H1 (cell line): ENCODE data around the gene SPEF2. TPM values are rescaled to one million over a fixed set of nuclear protein-coding genes. Genes with fewer than 3 reads are reported as not detected.

Experiments
- CTCF ChIA-PET: fragments of 300-600 bp; sonication (Branson Sonifier 250); formaldehyde crosslinking; loops from one replicate; lab custom pipeline; 2021; ENCODE audit not compliant: partially characterized antibody; lab: Charles Lee
- POLR2A ChIA-PET: fragments of 300-600 bp; sonication (Branson Sonifier 250); formaldehyde crosslinking; loops from one replicate; lab custom pipeline; 2021; ENCODE audit warnings: inconsistent platforms; ENCODE audit not compliant: partially characterized antibody; lab: Charles Lee
- DNase-seq, 2 experiments: peaks; one replicate each; pipeline versions ENCODE4 v3.0.0 to v3.0.0-alpha.2; 2010 to 2022; ENCODE audit warnings: low spot score in 2 of 2, low read depth in 1 of 2, mixed read lengths in 1 of 2
- FAIRE-seq: peaks from 2 replicates; lab custom pipeline; 2011; peaks lifted over from hg19 to GRCh38; lab: Jason Lieb, UNC
- H2AFZ ChIP-seq: 2 replicates; pipeline ENCODE4 v1.8.1; 2012; ENCODE audit warnings: low read length, inconsistent platforms
- H2AK5ac ChIP-seq: 2 replicates; pipeline ENCODE4 v1.6.1; 2013; ENCODE audit warnings: low read depth, low read length
- H2BK120ac ChIP-seq: replicated peaks from 2 replicates; pipeline ENCODE3; 2013; ENCODE audit warnings: low read depth, low read length, inconsistent platforms
- H2BK12ac ChIP-seq: 2 replicates; pipeline ENCODE4 v1.6.1; 2013; ENCODE audit warnings: low read depth, low read length
- H2BK15ac ChIP-seq: 2 replicates; pipeline ENCODE4 v1.6.1; 2013; ENCODE audit warnings: low read length
- H2BK20ac ChIP-seq: 2 replicates; pipeline ENCODE4 v1.6.1; 2013; ENCODE audit warnings: low read length
- H2BK5ac ChIP-seq: 2 replicates; pipeline ENCODE4 v1.6.1; 2013; ENCODE audit warnings: low read depth, low read length
- H3K14ac ChIP-seq: 2 replicates; pipeline ENCODE4 v1.6.1; 2013; ENCODE audit warnings: inconsistent platforms; ENCODE audit not compliant: insufficient read length
- H3K18ac ChIP-seq: 2 replicates; pipeline ENCODE4 v1.6.1; 2013; ENCODE audit warnings: low read length; ENCODE audit errors: extremely low read depth
- H3K23ac ChIP-seq: 2 replicates; pipeline ENCODE4 v1.6.1; 2013; ENCODE audit warnings: inconsistent platforms; ENCODE audit not compliant: insufficient read length
- H3K23me2 ChIP-seq: 2 replicates; pipeline ENCODE4 v1.6.1; 2013; ENCODE audit warnings: low read depth, low read length
- H3K27ac ChIP-seq: 2 replicates; pipeline ENCODE4 v1.6.1; 2011; ENCODE audit warnings: low read depth, low read length, inconsistent platforms
- H3K27me3 ChIP-seq, 4 experiments: replicated peaks in 1 of 4; 1 replicate in 1 of 4; 2 replicates in 3 of 4; pipeline versions ENCODE4 v1.6.1 to v1.8.1; 2011 to 2013; ENCODE audit warnings: low read length in 3 of 4, mild to moderate bottlenecking in 3 of 4, inconsistent platforms in 2 of 4, mixed read lengths in 2 of 4, moderate library complexity in 1 of 4; ENCODE audit not compliant: control insufficient read depth in 3 of 4, insufficient read depth in 3 of 4; ENCODE audit errors: extremely low read depth in 1 of 4
- H3K36me3 ChIP-seq, 4 experiments: 2 replicates each; pipeline versions ENCODE4 v1.6.1 to v1.8.1; 2011 to 2013; ENCODE audit warnings: mild to moderate bottlenecking in 4 of 4, low read length in 3 of 4, moderate library complexity in 2 of 4, control low read depth in 1 of 4, inconsistent platforms in 1 of 4; ENCODE audit not compliant: insufficient read depth in 4 of 4, control insufficient read depth in 2 of 4
- H3K4ac ChIP-seq: replicated peaks from 2 replicates; pipeline ENCODE3; 2013; ENCODE audit warnings: low read length, low read depth, mixed read lengths, inconsistent platforms; ENCODE audit not compliant: insufficient read length
- H3K4me1 ChIP-seq, 4 experiments: replicated peaks in 1 of 4; 1 replicate in 1 of 4; 2 replicates in 3 of 4; pipeline versions ENCODE4 v1.6.1 to v1.8.1; 2011 to 2013; ENCODE audit warnings: low read length in 3 of 4, inconsistent platforms in 2 of 4, mixed read lengths in 1 of 4; ENCODE audit not compliant: insufficient read depth in 4 of 4, control insufficient read depth in 3 of 4
- H3K4me2 ChIP-seq, 2 experiments: 2 replicates each; pipeline versions ENCODE4 v1.6.1 to v1.8.1; 2011 to 2013; ENCODE audit warnings: low read depth in 2 of 2, low read length in 2 of 2, control low read depth in 1 of 2, inconsistent platforms in 1 of 2, mild to moderate bottlenecking in 1 of 2; ENCODE audit not compliant: insufficient read depth in 1 of 2
- H3K4me3 ChIP-seq, 4 experiments: fragments of 200-600, 300-600 bp in 1 of 4; sonication (generic), shearing (Covaris generic), sonication (Bioruptor Twin) in 1 of 4; 2 replicates each; pipeline versions ENCODE4 v1.5.1 to v1.8.1; 2011 to 2016; ENCODE audit warnings: low read length in 4 of 4, low read depth in 3 of 4, control low read depth in 2 of 4, inconsistent platforms in 2 of 4, mild to moderate bottlenecking in 2 of 4, mixed read lengths in 1 of 4, moderate library complexity in 1 of 4; ENCODE audit not compliant: insufficient read depth in 2 of 4; ENCODE audit errors: extremely low read depth in 1 of 4
- H3K56ac ChIP-seq: replicated peaks from 2 replicates; pipeline ENCODE3; 2013; ENCODE audit warnings: low read depth, mild to moderate bottlenecking, mixed read lengths, low read length, inconsistent platforms; ENCODE audit not compliant: insufficient read length
- H3K79me1 ChIP-seq: 2 replicates; pipeline ENCODE4 v1.6.1; 2013; ENCODE audit warnings: low read depth, low read length, control low read depth
- H3K79me2 ChIP-seq, 2 experiments: 2 replicates each; pipeline versions ENCODE4 v1.6.1 to v1.8.1; 2012 to 2013; ENCODE audit warnings: low read length in 2 of 2, mild to moderate bottlenecking in 2 of 2, inconsistent platforms in 1 of 2; ENCODE audit not compliant: insufficient read depth in 2 of 2, control insufficient read depth in 1 of 2
- H3K9ac ChIP-seq, 4 experiments: replicated peaks in 1 of 4; 1 replicate in 1 of 4; 2 replicates in 3 of 4; pipeline versions ENCODE4 v1.6.1 to v1.8.1; 2011 to 2013; ENCODE audit warnings: low read depth in 3 of 4, low read length in 3 of 4, control low read depth in 2 of 4, mild to moderate bottlenecking in 2 of 4, moderate library complexity in 2 of 4, inconsistent platforms in 1 of 4; ENCODE audit errors: extremely low read depth in 1 of 4
- H3K9me3 ChIP-seq, 2 experiments: 2 replicates each; pipeline versions ENCODE4 v1.6.1 to v1.8.1; 2012 to 2013; ENCODE audit warnings: mild to moderate bottlenecking in 2 of 2, moderate library complexity in 2 of 2, control low read depth in 1 of 2, inconsistent platforms in 1 of 2, low read depth in 1 of 2, low read length in 1 of 2, mixed read lengths in 1 of 2; ENCODE audit not compliant: insufficient read depth in 2 of 2
- H4K20me1 ChIP-seq, 2 experiments: replicated peaks in 1 of 2; 2 replicates each; pipeline versions ENCODE3 to v1.8.1; 2011 to 2013; ENCODE audit warnings: inconsistent platforms in 2 of 2, low read length in 2 of 2, mild to moderate bottlenecking in 1 of 2; ENCODE audit not compliant: insufficient read depth in 2 of 2, control insufficient read depth in 1 of 2
- H4K5ac ChIP-seq: 2 replicates; pipeline ENCODE4 v1.6.1; 2013; ENCODE audit warnings: low read length, low read depth, mixed read lengths, inconsistent platforms; ENCODE audit not compliant: insufficient read length
- H4K8ac ChIP-seq: 2 replicates; pipeline ENCODE4 v1.8.0; 2013; ENCODE audit warnings: mild to moderate bottlenecking, moderate library complexity, low read length, inconsistent platforms; ENCODE audit not compliant: insufficient read depth; ENCODE audit errors: extremely low read depth
- H4K91ac ChIP-seq: replicated peaks from 2 replicates; pipeline ENCODE3; 2013; ENCODE audit warnings: low read length, mixed read lengths, inconsistent platforms; ENCODE audit not compliant: insufficient read length
- BCL11A ChIP-seq, 2 experiments: IDR thresholded peaks; one replicate each; pipeline ENCODE4 v1.6.1; 2011; ENCODE audit warnings: low read depth in 2 of 2, low read length in 2 of 2, mild to moderate bottlenecking in 2 of 2
- CHD1 ChIP-seq: IDR thresholded peaks from 2 replicates; pipeline ENCODE4 v1.6.1; 2012; ENCODE audit warnings: low read depth, low read length, improper control_type of control experiment
- HDAC2 ChIP-seq, 2 experiments: fragments of 300-600 bp in 1 of 2; sonication (generic) in 1 of 2; IDR thresholded peaks; 2 replicates each; pipeline ENCODE4 v1.6.1; 2011 to 2012; ENCODE audit warnings: low read depth in 2 of 2, low read length in 2 of 2, mild to moderate bottlenecking in 2 of 2, moderate library complexity in 2 of 2, borderline replicate concordance in 1 of 2, inconsistent platforms in 1 of 2
- MAFK ChIP-seq: IDR thresholded peaks from 2 replicates; pipeline ENCODE4 v1.6.1; 2012; ENCODE audit warnings: low read depth, mild to moderate bottlenecking, improper control_type of control experiment, low read length
- POLR2AphosphoS5 ChIP-seq: IDR thresholded peaks from 2 replicates; pipeline ENCODE4 v1.6.1; 2011; ENCODE audit warnings: low read depth, low read length
- SIX5 ChIP-seq: IDR thresholded peaks from 2 replicates; pipeline ENCODE4 v1.6.1; 2011; ENCODE audit warnings: mild to moderate bottlenecking, low read depth, low read length
- SP2 ChIP-seq: IDR thresholded peaks from 2 replicates; pipeline ENCODE4 v1.6.1; 2012; ENCODE audit warnings: mild to moderate bottlenecking, low read length, inconsistent platforms
- SUZ12 ChIP-seq: fragments of 200-600 bp; sonication (generic); IDR thresholded peaks from 2 replicates; pipeline ENCODE4 v1.6.1; 2012; ENCODE audit warnings: mild to moderate bottlenecking, inconsistent platforms, low read length, moderate library complexity, mixed read lengths
- WGBS, 2 experiments: shearing (Covaris generic) in 1 of 2; methylation state at CpG; one replicate each; pipeline versions ENCODE4 v1.1.6 to v1.1.7; 2013 to 2015; ENCODE audit warnings: low lambda C conversion rate in 2 of 2, mixed read lengths in 2 of 2, inconsistent platforms in 1 of 2, low coverage in 1 of 2, missing lambda C conversion rate in 1 of 2; ENCODE audit not compliant: insufficient replicate concordance in 2 of 2, insufficient coverage in 1 of 2, insufficient read length in 1 of 2; ENCODE audit errors: extremely low coverage in 1 of 2, missing lambda C conversion rate in 1 of 2; 5-methylcytosine and 5-hydroxymethylcytosine counted together
- polyA plus RNA-seq, 7 experiments: library from polyadenylated mRNA; depleted of rRNA in 3 of 7; stranded (reverse) in 5 of 7; unstranded in 2 of 7; fragments of >200 nt in 5 of 7; fragments of 200-250 nt in 2 of 7; gene quantifications; 1 replicate in 5 of 7; 2 replicates in 1 of 7; 4 replicates in 1 of 7; pipeline versions ENCODE4 v1.2.1 to v1.2.3, GENCODE V29; 2011 to 2013; ENCODE audit warnings: missing spikeins in 2 of 7, mixed read lengths in 2 of 7
- total RNA-seq: library from RNA; stranded (reverse); fragmentation: NEBNext Ultra II Directional; extraction: Animal tissue kit (Norgen Biotek cat#: 25700); gene quantifications from 2 replicates; pipeline ENCODE4 v1.2.1, GENCODE V29; 2021
- TF ChIP-seq, protein P1 (sequence below): IDR thresholded peaks from 2 replicates; pipeline ENCODE4 v1.6.1; 2012; ENCODE audit warnings: inconsistent platforms

Gene SPEF2
- total and polyA plus RNA-seq, 2 of the 8 experiments (the other 6 are each of a cell fraction or from before 2014, with no cell fraction given) = 0.14 to 0.73 TPM

DNA sequence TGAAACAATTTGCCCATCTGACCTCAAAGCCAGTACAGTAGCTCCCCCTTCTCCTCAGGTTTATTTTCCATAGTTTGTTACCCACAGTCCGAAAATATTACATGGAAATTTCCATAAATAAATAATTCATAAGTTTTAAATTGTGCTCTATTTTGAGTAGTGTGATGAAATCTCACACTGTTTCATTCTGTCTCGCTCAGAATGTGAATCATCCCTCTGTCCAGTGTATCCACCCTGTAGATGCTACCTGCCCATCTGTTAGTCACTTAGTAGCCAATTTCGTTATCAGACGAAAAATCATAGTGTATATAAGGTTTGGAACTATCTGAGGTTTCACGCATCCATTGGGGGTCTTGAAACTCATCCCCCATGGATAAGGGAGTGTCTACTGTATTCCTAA lies 138.3 kb downstream of the SPEF2 start:
- Histone ChIP-seq H2BK12ac (no peak overlapping the region), H3K4me2 (no peak overlapping the region), H2BK5ac (no peak overlapping the region), H3K36me3 (no peaks in the 10 kb centered on the region; a peak in 1 of 8 replicates), H2BK20ac (no peak overlapping the region), H3K9ac (no peak overlapping the region), H3K4me1 (peaks cover 0 to 6% (median 1%) of the 10 kb centered on the region in 4 experiments; a peak in 2 of 7 replicates), H3K23me2 (no peaks in the 10 kb centered on the region), H3K23ac (no peak overlapping the region), H4K8ac (no peak overlapping the region), H3K56ac (no peak overlapping the region), H2BK120ac (no peak overlapping the region), H3K79me2 (no peaks in the 10 kb centered on the region), H4K91ac (no peak overlapping the region), H3K79me1 (no peaks in the 10 kb centered on the region), H2BK15ac (no peak overlapping the region), H3K18ac (no peak overlapping the region), H3K4me3 (no peak overlapping the region), H3K27ac (no peak overlapping the region), H3K4ac (no peak overlapping the region), H4K5ac (no peak overlapping the region), H3K27me3 (peaks cover 48 to 86% (median 66%) of the 10 kb centered on the region in 4 experiments), H4K20me1 (peaks cover 4 to 9% of the 10 kb centered on the region in 2 experiments), H3K9me3 (no peaks in the 10 kb centered on the region), H2AFZ (no peak overlapping the region), H3K14ac (no peak overlapping the region), H2AK5ac (no peak overlapping the region)
- TF ChIP-seq MAFK = no peak
- TF ChIP-seq SIX5 = no peak
- TF ChIP-seq CHD1 = no peak
- no peak for TF ChIP-seq HDAC2 (IDR thresholded peaks at IDR 0.05; ENCODE audit: borderline replicate concordance in 1 of 2, low read depth in 2 of 2, low read length in 2 of 2)
- TF ChIP-seq SUZ12 = no peak
- TF ChIP-seq POLR2AphosphoS5 = no peak
- TF ChIP-seq BCL11A (IDR thresholded peaks at IDR 0.05; ENCODE audit: low read depth in 2 of 2, low read length in 2 of 2) = no peak
- TF ChIP-seq, protein P1, sequence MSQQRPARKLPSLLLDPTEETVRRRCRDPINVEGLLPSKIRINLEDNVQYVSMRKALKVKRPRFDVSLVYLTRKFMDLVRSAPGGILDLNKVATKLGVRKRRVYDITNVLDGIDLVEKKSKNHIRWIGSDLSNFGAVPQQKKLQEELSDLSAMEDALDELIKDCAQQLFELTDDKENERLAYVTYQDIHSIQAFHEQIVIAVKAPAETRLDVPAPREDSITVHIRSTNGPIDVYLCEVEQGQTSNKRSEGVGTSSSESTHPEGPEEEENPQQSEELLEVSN = no peak
- no peak for TF ChIP-seq SP2
- 81% methylated on average over 5 of the region's 5 CpGs; no CpG with 5 or more reads in 1 of the 2 experiments for WGBS, 2 experiments
- FAIRE-seq = no peak
- POLR2A ChIA-PET = no interaction called here
- DNase-seq = no peak
- CTCF ChIA-PET = interaction anchor here (1.7 to 3.7 kb wide), 3 partner anchors 11 to 170 kb away, joined by 4 to 13 read pairs (median 8); no protein-coding TSS in a partner anchor
